RCC 7860 (cell line): ENCODE data around the gene AQP11.

ENCODE experiments used
- DNase-seq: peaks from one replicate; pipeline ENCODE4 v3.0.0-alpha.2; 2015; ENCODE audit warnings: low spot score
- FAIRE-seq: peaks from 2 replicates; lab custom pipeline; 2012; peaks lifted over from hg19 to GRCh38; lab: Jason Lieb, UNC

AQP11 gene

GRCh38 chr11:77658213-77659013 is 68.7 kb downstream of the AQP11 start:
- FAIRE-seq (no peak), DNase-seq (no peak)
